Keratinocyte (primary cell): ENCODE results near the gene TUNAR. TPM values are rescaled to one million over a fixed set of nuclear protein-coding genes. Genes with fewer than 3 reads are reported as not detected.

ENCODE experiments used
- DNase-seq: peaks from one replicate; pipeline ENCODE4 v3.0.0-alpha.2; 2011; ENCODE audit warnings: low read depth, missing footprints, low spot score
- FAIRE-seq: peaks from 2 replicates; lab custom pipeline; 2011; peaks lifted over from hg19 to GRCh38; lab: Jason Lieb, UNC
- H2AFZ ChIP-seq: 2 replicates; pipeline ENCODE4 v1.6.0; 2012; ENCODE audit warnings: low read length, control low read depth, inconsistent platforms; ENCODE audit not compliant: control insufficient read depth
- H3K27ac ChIP-seq: 2 replicates; pipeline ENCODE4 v1.5.1; 2011; ENCODE audit warnings: low read length; ENCODE audit not compliant: control insufficient read depth, insufficient read depth
- H3K27me3 ChIP-seq: 3 replicates; pipeline ENCODE4 v1.6.0; 2011; ENCODE audit warnings: low read length; ENCODE audit not compliant: control insufficient read depth, insufficient read depth; ENCODE audit errors: extremely low read depth
- H3K36me3 ChIP-seq, 2 experiments: 2 replicates in 1 of 2; 3 replicates in 1 of 2; pipeline ENCODE4 v1.5.1; 2011; ENCODE audit warnings: low read length in 2 of 2, mild to moderate bottlenecking in 1 of 2; ENCODE audit not compliant: control insufficient read depth in 2 of 2, insufficient read depth in 2 of 2; ENCODE audit errors: extremely low read depth in 1 of 2
- H3K4me1 ChIP-seq: 3 replicates; pipeline ENCODE4 v1.5.1; 2011; ENCODE audit warnings: low read length; ENCODE audit not compliant: control insufficient read depth, insufficient read depth; ENCODE audit errors: extremely low read depth
- H3K4me2 ChIP-seq: 3 replicates; pipeline ENCODE4 v1.6.0; 2011; ENCODE audit warnings: low read depth, low read length; ENCODE audit not compliant: control insufficient read depth, insufficient read depth; ENCODE audit errors: extremely low read depth
- H3K4me3 ChIP-seq, 3 experiments: fragments of 200-600 bp in 1 of 3; sonication (generic) in 1 of 3; 2 replicates in 2 of 3; 3 replicates in 1 of 3; pipeline ENCODE4 v1.5.1; 2011 to 2016; ENCODE audit warnings: low read length in 3 of 3, mild to moderate bottlenecking in 3 of 3, control low read depth in 2 of 3, inconsistent platforms in 1 of 3, low read depth in 1 of 3, mixed read lengths in 1 of 3, mixed run types in 1 of 3, moderate library complexity in 1 of 3; ENCODE audit not compliant: control insufficient read depth in 2 of 3, insufficient read depth in 2 of 3; ENCODE audit errors: extremely low read depth in 1 of 3
- H3K79me2 ChIP-seq: 2 replicates; pipeline ENCODE4 v1.6.0; 2012; ENCODE audit warnings: low read length; ENCODE audit not compliant: control insufficient read depth, insufficient read depth
- H3K9ac ChIP-seq: 3 replicates; pipeline ENCODE4 v1.6.0; 2011; ENCODE audit warnings: low read length; ENCODE audit not compliant: control insufficient read depth, insufficient read depth; ENCODE audit errors: extremely low read depth
- H3K9me1 ChIP-seq: 3 replicates; pipeline ENCODE4 v1.6.0; 2011; ENCODE audit warnings: low read length; ENCODE audit not compliant: control insufficient read depth, insufficient read depth; ENCODE audit errors: extremely low read depth
- H3K9me3 ChIP-seq: 2 replicates; pipeline ENCODE4 v1.5.1; 2012; ENCODE audit warnings: low read depth, low read length; ENCODE audit not compliant: control insufficient read depth
- H4K20me1 ChIP-seq: 3 replicates; pipeline ENCODE4 v1.6.0; 2011; ENCODE audit warnings: low read length; ENCODE audit not compliant: control insufficient read depth, insufficient read depth; ENCODE audit errors: extremely low read depth
- EZH2 ChIP-seq: IDR thresholded peaks from one replicate; pipeline ENCODE4 v1.6.1; 2012; ENCODE audit warnings: inconsistent platforms, mild to moderate bottlenecking, low read length, moderate library complexity
- dilution Hi-C: fragments of 300-500 bp; cut with MboI; formaldehyde crosslinking; loops from one replicate; pipeline ENCODE4 v1.7.0; 2020; ENCODE audit warnings: low sequenced_read_pairs; ENCODE audit not compliant: extremely low pct_ligation_motif_present
- polyA plus RNA-seq, 5 experiments: library from polyadenylated mRNA; depleted of rRNA in 3 of 5; stranded (reverse) in 3 of 5; stranded (forward) in 1 of 5; unstranded in 1 of 5; fragments of >200 nt; gene quantifications; 1 replicate in 1 of 5; 2 replicates in 3 of 5; 3 replicates in 1 of 5; pipeline versions ENCODE4 v1.2.1 to v1.2.3, GENCODE V29; 2011 to 2012; ENCODE audit warnings: missing spikeins in 2 of 5, low read depth in 1 of 5, low replicate concordance in 1 of 5
- TF ChIP-seq, protein P1 (sequence below), 3 experiments: IDR thresholded peaks in 1 of 3; conservative IDR thresholded peaks in 1 of 3; optimal IDR thresholded peaks in 1 of 3; 2 replicates in 2 of 3; 3 replicates in 1 of 3; pipeline versions ENCODE3 to v1.5.1; 2011; ENCODE audit warnings: low read length in 3 of 3, mild to moderate bottlenecking in 3 of 3, moderate library complexity in 2 of 3, control low read depth in 1 of 3, inconsistent platforms in 1 of 3; ENCODE audit not compliant: insufficient read depth in 2 of 3; ENCODE audit errors: extremely low read depth in 1 of 3

Gene TUNAR
- polyA plus RNA-seq, 1 donor (not counting 4 experiments of a cell fraction or from before 2014, with no cell fraction given): not detected

DNA sequence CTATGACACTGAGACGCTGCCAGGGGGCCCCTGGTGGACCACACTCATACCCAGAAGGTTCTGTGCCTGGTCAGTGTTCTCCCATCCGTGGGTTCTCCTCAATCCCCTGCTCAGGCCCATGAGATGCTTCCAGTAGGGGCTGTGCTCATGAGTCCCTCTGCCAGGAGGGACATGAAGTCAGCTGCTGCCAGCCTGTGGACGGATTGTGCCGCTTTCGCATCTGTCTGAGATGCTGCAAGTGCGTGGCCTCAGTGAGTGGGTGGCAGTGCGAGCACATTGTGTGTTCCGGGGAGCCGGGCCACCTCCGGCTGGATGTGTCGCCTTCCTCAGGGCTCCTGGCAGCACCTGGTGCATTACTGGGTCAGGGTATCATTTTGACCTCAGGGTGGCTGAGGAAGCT is 15.5 kb downstream of the TUNAR start:
- Histone ChIP-seq H3K4me1 (no peaks in the 10 kb centered on the region), H3K4me3 (no peak overlapping the region), H3K27ac (peak overlapping the region; percentile 25), H3K9me1 (no peaks in the 10 kb centered on the region), H2AFZ (no peak overlapping the region), H4K20me1 (no peaks in the 10 kb centered on the region), H3K9me3 (no peaks in the 10 kb centered on the region), H3K4me2 (no peak overlapping the region), H3K79me2 (no peaks in the 10 kb centered on the region), H3K36me3 (no peaks in the 10 kb centered on the region), H3K27me3 (no peaks in the 10 kb centered on the region), H3K9ac (no peak overlapping the region)
- DNase-seq (no peak), FAIRE-seq (no peak)
- no peak for TF ChIP-seq EZH2
- TF ChIP-seq, protein P1, sequence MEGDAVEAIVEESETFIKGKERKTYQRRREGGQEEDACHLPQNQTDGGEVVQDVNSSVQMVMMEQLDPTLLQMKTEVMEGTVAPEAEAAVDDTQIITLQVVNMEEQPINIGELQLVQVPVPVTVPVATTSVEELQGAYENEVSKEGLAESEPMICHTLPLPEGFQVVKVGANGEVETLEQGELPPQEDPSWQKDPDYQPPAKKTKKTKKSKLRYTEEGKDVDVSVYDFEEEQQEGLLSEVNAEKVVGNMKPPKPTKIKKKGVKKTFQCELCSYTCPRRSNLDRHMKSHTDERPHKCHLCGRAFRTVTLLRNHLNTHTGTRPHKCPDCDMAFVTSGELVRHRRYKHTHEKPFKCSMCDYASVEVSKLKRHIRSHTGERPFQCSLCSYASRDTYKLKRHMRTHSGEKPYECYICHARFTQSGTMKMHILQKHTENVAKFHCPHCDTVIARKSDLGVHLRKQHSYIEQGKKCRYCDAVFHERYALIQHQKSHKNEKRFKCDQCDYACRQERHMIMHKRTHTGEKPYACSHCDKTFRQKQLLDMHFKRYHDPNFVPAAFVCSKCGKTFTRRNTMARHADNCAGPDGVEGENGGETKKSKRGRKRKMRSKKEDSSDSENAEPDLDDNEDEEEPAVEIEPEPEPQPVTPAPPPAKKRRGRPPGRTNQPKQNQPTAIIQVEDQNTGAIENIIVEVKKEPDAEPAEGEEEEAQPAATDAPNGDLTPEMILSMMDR (optimal IDR thresholded peaks at IDR 0.05 in 1 of 3, IDR thresholded peaks at IDR 0.05 in 1 of 3, conservative IDR thresholded peaks at IDR 0.05 in 1 of 3; ENCODE audit: extremely low read depth in 1 of 3, insufficient read depth in 2 of 3, low read length in 3 of 3): no peak
- dilution Hi-C loops: no loop called here

DNA sequence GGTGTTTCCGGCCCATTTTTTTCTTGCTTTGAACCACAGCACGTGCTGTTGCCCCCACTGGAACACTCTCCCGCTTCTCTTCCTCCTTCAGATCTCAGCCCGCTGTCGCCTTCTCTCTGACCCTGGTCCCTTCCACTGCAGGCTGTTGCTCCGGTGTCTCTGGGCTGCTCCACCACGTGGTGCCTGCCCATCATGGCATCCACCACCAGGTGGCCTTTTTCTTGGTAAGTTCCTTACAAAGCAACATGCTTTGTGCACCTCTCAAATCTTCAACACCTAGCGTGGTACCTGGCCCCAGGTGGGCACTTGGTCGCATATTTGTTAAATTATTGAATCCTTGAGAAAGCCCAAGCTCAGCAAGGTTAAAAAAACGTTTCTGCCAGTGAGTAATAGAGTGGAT is 19.1 kb downstream of the TUNAR start:
- FAIRE-seq: no peak

More for the DNA sequence above, 19.1 kb downstream of the TUNAR start:
- Histone ChIP-seq H4K20me1 (no peaks in the 10 kb centered on the region), H3K27ac (no peak overlapping the region), H3K36me3 (no peaks in the 10 kb centered on the region), H3K27me3 (no peaks in the 10 kb centered on the region), H2AFZ (no peak overlapping the region), H3K4me1 (no peaks in the 10 kb centered on the region), H3K9me3 (no peaks in the 10 kb centered on the region), H3K79me2 (no peaks in the 10 kb centered on the region), H3K9ac (no peak overlapping the region), H3K4me2 (no peak overlapping the region), H3K9me1 (no peaks in the 10 kb centered on the region), H3K4me3 (no peak overlapping the region)
- dilution Hi-C loops: no loop called here
- DNase-seq: no peak
- TF ChIP-seq, protein P1 (optimal IDR thresholded peaks at IDR 0.05 in 1 of 3, IDR thresholded peaks at IDR 0.05 in 1 of 3, conservative IDR thresholded peaks at IDR 0.05 in 1 of 3; ENCODE audit: extremely low read depth in 1 of 3, insufficient read depth in 2 of 3, low read length in 3 of 3): peak; percentile 31 to 39 (median 32)
- no peak for TF ChIP-seq EZH2
